Large intestine (tissue), 3 donors: ENCODE data around the gene RNLS. TPM values are rescaled to one million over a fixed set of nuclear protein-coding genes. Genes with fewer than 3 reads are reported as not detected.

Source experiments
- DNase-seq, 2 donors: peaks; one replicate each; pipeline versions ENCODE4 v3.0.0 to v3.0.0-alpha.2; 2013
- H3K27ac ChIP-seq: one replicate; pipeline ENCODE4 v1.5.1; 2013; ENCODE audit warnings: low read length
- H3K27me3 ChIP-seq: 2 replicates; pipeline ENCODE4 v1.6.1; 2013; ENCODE audit warnings: low read length; ENCODE audit not compliant: control insufficient read depth, insufficient read depth
- H3K36me3 ChIP-seq: 2 replicates; pipeline ENCODE4 v1.6.1; 2013; ENCODE audit warnings: low read length; ENCODE audit not compliant: control insufficient read depth, insufficient read depth
- H3K4me1 ChIP-seq: one replicate; pipeline ENCODE4 v1.6.1; 2013; ENCODE audit warnings: low read length; ENCODE audit not compliant: control insufficient read depth, insufficient read depth
- H3K4me3 ChIP-seq: one replicate; pipeline ENCODE4 v1.5.1; 2013; ENCODE audit warnings: low read length
- H3K9me3 ChIP-seq: one replicate; pipeline ENCODE4 v1.6.1; 2013; ENCODE audit warnings: mild to moderate bottlenecking, low read depth, low read length, moderate library complexity; ENCODE audit not compliant: control insufficient read depth
- WGBS: methylation state at CpG from one replicate; pipeline ENCODE4 v1.1.5; 2013; ENCODE audit warnings: low lambda C conversion rate; ENCODE audit not compliant: insufficient coverage; 5-methylcytosine and 5-hydroxymethylcytosine counted together
- polyA plus RNA-seq: library from polyadenylated mRNA; unstranded; fragments of 120-200 nt; gene quantifications from one replicate; pipeline ENCODE4 v1.2.1, GENCODE V29; 2013

The RNLS gene
- polyA plus RNA-seq, 1 donor, result 19.5 TPM

- WGBS, result 94% methylated on average over 2 of the region's 5 CpGs
Measured at GRCh38 chr10:88262591-88263234, 320.4 kb downstream of the RNLS start.

GRCh38 chr10:88261152-88261551 is 322.0 kb downstream of the RNLS start:
- no peak for DNase-seq
- H3K27ac ChIP-seq, result no peak overlapping the region
- H3K27me3 ChIP-seq, result no peaks in the 10 kb centered on the region
- no peak overlapping the region for H3K4me3 ChIP-seq
- H3K36me3 ChIP-seq, result no peaks in the 10 kb centered on the region
- no peaks in the 10 kb centered on the region for H3K4me1 ChIP-seq
- H3K9me3 ChIP-seq, result no peaks in the 10 kb centered on the region

More at GRCh38 chr10:88262591-88263234, 320.4 kb downstream of the RNLS start:
- Histone ChIP-seq H3K4me1 (no peaks in the 10 kb centered on the region), H3K36me3 (no peaks in the 10 kb centered on the region), H3K27ac (no peak overlapping the region), H3K4me3 (no peak overlapping the region), H3K9me3 (no peaks in the 10 kb centered on the region), H3K27me3 (no peaks in the 10 kb centered on the region)
- no peak for DNase-seq

GRCh38 chr10:88260329-88261051 is 322.6 kb downstream of the RNLS start:
- H3K27me3 ChIP-seq, result no peaks in the 10 kb centered on the region
- no peak overlapping the region for H3K27ac ChIP-seq
- H3K36me3 ChIP-seq, result no peaks in the 10 kb centered on the region
- H3K9me3 ChIP-seq, result no peaks in the 10 kb centered on the region
- no peak for DNase-seq
- no peaks in the 10 kb centered on the region for H3K4me1 ChIP-seq
- H3K4me3 ChIP-seq, result no peak overlapping the region
- 80% methylated on average over 1 of the region's 1 CpG for WGBS

- H3K4me1 ChIP-seq, result no peaks in the 10 kb centered on the region
- WGBS, result no CpG with 5 or more reads among the region's 6 CpGs
- DNase-seq, result no peak
- no peak overlapping the region for H3K27ac ChIP-seq
- H3K9me3 ChIP-seq, result no peaks in the 10 kb centered on the region
- no peaks in the 10 kb centered on the region for H3K36me3 ChIP-seq
- H3K4me3 ChIP-seq, result no peak overlapping the region
- no peaks in the 10 kb centered on the region for H3K27me3 ChIP-seq
Measured at GRCh38 chr10:88259381-88259780, 323.7 kb downstream of the RNLS start.

- H3K36me3 ChIP-seq, result no peaks in the 10 kb centered on the region
- H3K27ac ChIP-seq, result no peak overlapping the region
- H3K4me1 ChIP-seq, result no peaks in the 10 kb centered on the region
- WGBS, result no CpG with 5 or more reads among the region's 4 CpGs
- no peak for DNase-seq
- H3K4me3 ChIP-seq, result no peak overlapping the region
- no peaks in the 10 kb centered on the region for H3K9me3 ChIP-seq
- H3K27me3 ChIP-seq, result no peaks in the 10 kb centered on the region
Measured at GRCh38 chr10:88256886-88257285, 326.2 kb downstream of the RNLS start.

GRCh38 chr10:88256013-88256680 is 327.0 kb downstream of the RNLS start:
- Histone ChIP-seq H3K4me3 (no peak overlapping the region), H3K9me3 (no peaks in the 10 kb centered on the region), H3K36me3 (no peaks in the 10 kb centered on the region), H3K4me1 (no peaks in the 10 kb centered on the region), H3K27me3 (no peaks in the 10 kb centered on the region), H3K27ac (no peak overlapping the region)
- DNase-seq, result no peak
- 83% methylated on average over 1 of the region's 20 CpGs for WGBS

GRCh38 chr10:88254091-88254490 is 329.0 kb downstream of the RNLS start:
- DNase-seq, result no peak
- Histone ChIP-seq H3K27me3 (no peaks in the 10 kb centered on the region), H3K4me1 (no peaks in the 10 kb centered on the region), H3K4me3 (no peak overlapping the region), H3K27ac (no peak overlapping the region), H3K9me3 (no peaks in the 10 kb centered on the region), H3K36me3 (no peaks in the 10 kb centered on the region)
- no CpG with 5 or more reads among the region's 1 CpG for WGBS

- Histone ChIP-seq H3K27ac (no peak overlapping the region), H3K4me3 (no peak overlapping the region), H3K27me3 (no peaks in the 10 kb centered on the region), H3K36me3 (no peaks in the 10 kb centered on the region), H3K4me1 (no peaks in the 10 kb centered on the region), H3K9me3 (no peaks in the 10 kb centered on the region)
- no peak for DNase-seq
- no CpG with 5 or more reads among the region's 2 CpGs for WGBS
Measured at GRCh38 chr10:88253622-88254021, 329.5 kb downstream of the RNLS start.

- no peaks in the 10 kb centered on the region for H3K36me3 ChIP-seq
- no peak for DNase-seq
- H3K27me3 ChIP-seq, result no peaks in the 10 kb centered on the region
- H3K27ac ChIP-seq, result no peak overlapping the region
- no peaks in the 10 kb centered on the region for H3K9me3 ChIP-seq
- H3K4me3 ChIP-seq, result no peak overlapping the region
- no CpG with 5 or more reads among the region's 3 CpGs for WGBS
- H3K4me1 ChIP-seq, result no peaks in the 10 kb centered on the region
Measured at GRCh38 chr10:88253128-88253527, 330.0 kb downstream of the RNLS start.

GRCh38 chr10:88249450-88249849 is 333.7 kb downstream of the RNLS start:
- no peak overlapping the region for H3K4me3 ChIP-seq
- no peaks in the 10 kb centered on the region for H3K4me1 ChIP-seq
- no peaks in the 10 kb centered on the region for H3K27me3 ChIP-seq
- no peaks in the 10 kb centered on the region for H3K9me3 ChIP-seq
- no peak for DNase-seq
- H3K27ac ChIP-seq, result no peak overlapping the region
- WGBS, result no CpG with 5 or more reads among the region's 2 CpGs
- H3K36me3 ChIP-seq, result no peaks in the 10 kb centered on the region
